Measurements from ENCODE around the gene FBXO10. TPM values are rescaled to one million over a fixed set of nuclear protein-coding genes. Genes with fewer than 3 reads are reported as not detected.

Gene FBXO10
- total RNA-seq, 4 donors from 2014 or later, result 7.3 to 16.2 (median 9.2) TPM

- ATAC-seq (ENCODE audit: low FRiP score), result no peak
- DNase-seq (ENCODE audit: low spot score), result no peak
- no peak for TF ChIP-seq CTCF (IDR thresholded peaks at IDR 0.05)
Observed at GRCh38 chr9:37593883-37594448, 17.8 kb upstream of the FBXO10 start.

GRCh38 chr9:37592108-37592951 lies 16.1 kb upstream of the FBXO10 start, which contains the start of gene TOMM5:
TSS of gene TOMM5 (minus strand) at chr9:37592597. CDS start at chr9:37592532, 65 bp downstream.
- TF ChIP-seq CTCF (IDR thresholded peaks at IDR 0.05), result no peak
- ATAC-seq (ENCODE audit: low FRiP score) (peak; percentile 97), DNase-seq (ENCODE audit: low spot score) (peak; percentile 88)

GRCh38 chr9:37587521-37587920 lies 11.3 kb upstream of the FBXO10 start:
- TF ChIP-seq CTCF (IDR thresholded peaks at IDR 0.05), result no peak
- ATAC-seq (ENCODE audit: low FRiP score) (no peak), DNase-seq (ENCODE audit: low spot score) (no peak)

- no peak for TF ChIP-seq CTCF (IDR thresholded peaks at IDR 0.05)
- DNase-seq (ENCODE audit: low spot score) (no peak), ATAC-seq (ENCODE audit: low FRiP score) (no peak)
Observed at GRCh38 chr9:37583522-37584121, 7.4 kb upstream of the FBXO10 start.

GRCh38 chr9:37582548-37583157 lies 6.5 kb upstream of the FBXO10 start:
- TF ChIP-seq CTCF (IDR thresholded peaks at IDR 0.05), result no peak
- ATAC-seq (ENCODE audit: low FRiP score) (no peak), DNase-seq (ENCODE audit: low spot score) (no peak)

- no peak for TF ChIP-seq CTCF (IDR thresholded peaks at IDR 0.05)
- ATAC-seq (ENCODE audit: low FRiP score), result peak; percentile 24
- DNase-seq (ENCODE audit: low spot score), result no peak
Observed at GRCh38 chr9:37575511-37575914, 667 bp downstream of the FBXO10 start.
